Measurements from ENCODE around the gene TIGAR. TPM values are rescaled to one million over a fixed set of nuclear protein-coding genes. Genes with fewer than 3 reads are reported as not detected.

The TIGAR gene
- total RNA-seq, 4 donors from 2014 or later: 1.7 to 8.0 (median 3.0) TPM

GRCh38 chr12:4395818-4396217 lies 74.8 kb downstream of the TIGAR start:
- no peak for DNase-seq
- Histone ChIP-seq H3K27me3 (no peaks in the 10 kb centered on the region), H3K27ac (no peak overlapping the region), H3K4me1 (no peaks in the 10 kb centered on the region), H3K36me3 (no peaks in the 10 kb centered on the region), H3K9me3 (no peaks in the 10 kb centered on the region), H3K4me3 (no peak overlapping the region)
- TF ChIP-seq POLR2A (IDR thresholded peaks at IDR 0.05): no peak
- no peak for TF ChIP-seq CTCF (IDR thresholded peaks at IDR 0.05)

- no peaks in the 10 kb centered on the region for H3K9me3 ChIP-seq
- H3K27me3 ChIP-seq: no peaks in the 10 kb centered on the region
- H3K4me1 ChIP-seq: no peaks in the 10 kb centered on the region
- H3K4me3 ChIP-seq: no peak overlapping the region
- H3K27ac ChIP-seq: no peak overlapping the region
- H3K36me3 ChIP-seq: no peaks in the 10 kb centered on the region
- DNase-seq: no peak
- TF ChIP-seq POLR2A (IDR thresholded peaks at IDR 0.05): no peak
- TF ChIP-seq CTCF (IDR thresholded peaks at IDR 0.05): no peak
These were observed 80.1 kb downstream of the TIGAR start for GRCh38 chr12:4401117-4401516.

- TF ChIP-seq POLR2A (IDR thresholded peaks at IDR 0.05) (no peak), CTCF (IDR thresholded peaks at IDR 0.05) (no peak)
These were observed 82.0 kb downstream of the TIGAR start for GRCh38 chr12:4402996-4403395.

More at GRCh38 chr12:4402996-4403395, 82.0 kb downstream of the TIGAR start:
- no peak for DNase-seq
- H3K4me3 ChIP-seq: no peak overlapping the region
- no peaks in the 10 kb centered on the region for H3K36me3 ChIP-seq
- no peaks in the 10 kb centered on the region for H3K9me3 ChIP-seq
- H3K27me3 ChIP-seq: no peaks in the 10 kb centered on the region
- H3K27ac ChIP-seq: no peak overlapping the region
- no peaks in the 10 kb centered on the region for H3K4me1 ChIP-seq

Other genes starting within 250 kb of the TIGAR start
- 100 to 1,000 TPM in 2 of 4 donors, 10 to 100 TPM in 2; 72.0 to 162 (median 97.6) TPM for gene CCND2, start 47.5 kb upstream of the TIGAR start, total RNA-seq
- not detected for gene FGF23, start 58.5 kb downstream of the TIGAR start, total RNA-seq
- not detected for gene FGF6, start 124.6 kb downstream of the TIGAR start, total RNA-seq
- gene RAD51AP1, start 217.7 kb downstream of the TIGAR start, total RNA-seq: 10 to 100 TPM in 1 of 4 donors, 1 to 10 TPM in 3; 2.3 to 35.5 (median 3.5) TPM
- gene DYRK4, start 241.0 kb downstream of the TIGAR start, total RNA-seq: 10 to 100 TPM; 13.1 to 71.0 (median 27.4) TPM